HFF-Myc (cell line): ENCODE data around the gene RARS2.

ENCODE experiments used
- DNase-seq: peaks from one replicate; pipeline ENCODE4 v3.0.0-alpha.2; 2011; ENCODE audit warnings: low read depth; ENCODE audit errors: extremely low read depth
- H3K4me3 ChIP-seq: replicated peaks from 2 replicates; pipeline ENCODE4 v1.5.1; 2011; ENCODE audit warnings: low read depth, mild to moderate bottlenecking, control low read depth, low read length
- CTCF ChIP-seq: IDR thresholded peaks from 2 replicates; pipeline ENCODE4 v1.5.1; 2012; ENCODE audit warnings: mild to moderate bottlenecking, low read depth, low read length, control low read depth; ENCODE audit errors: missing control alignments

RARS2 gene

GRCh38 chr6:87583822-87584221 lies 6.0 kb downstream of the RARS2 start:
- no peak for TF ChIP-seq CTCF
- DNase-seq: no peak

GRCh38 chr6:87575423-87575822 lies 14.4 kb downstream of the RARS2 start:
- TF ChIP-seq CTCF: no peak
- DNase-seq: no peak

More at GRCh38 chr6:87583822-87584221, 6.0 kb downstream of the RARS2 start:
- no peak overlapping the region for H3K4me3 ChIP-seq

GRCh38 chr6:87574237-87574804 lies 15.5 kb downstream of the RARS2 start:
- TF ChIP-seq CTCF: no peak
- no peak for DNase-seq
- no peak overlapping the region for H3K4me3 ChIP-seq

More at GRCh38 chr6:87575423-87575822, 14.4 kb downstream of the RARS2 start:
- H3K4me3 ChIP-seq: no peak overlapping the region

- H3K4me3 ChIP-seq: no peak overlapping the region
- no peak for DNase-seq
- no peak for TF ChIP-seq CTCF
Observed at GRCh38 chr6:87573307-87574024, 16.3 kb downstream of the RARS2 start.

- TF ChIP-seq CTCF: no peak
- DNase-seq: no peak
- H3K4me3 ChIP-seq: no peak overlapping the region
Observed at GRCh38 chr6:87572883-87573282, 16.9 kb downstream of the RARS2 start.

- no peak overlapping the region for H3K4me3 ChIP-seq
- no peak for TF ChIP-seq CTCF
- no peak for DNase-seq
Observed at GRCh38 chr6:87572021-87572420, 17.8 kb downstream of the RARS2 start.
